Suppressor macrophage treated with lipopolysaccharide for 1 hour (primary cell): Measurements from ENCODE around the gene PROM2.
"Not testable (repeated sequence)": the region's sequence is repeated elsewhere in the genome, so short reads cannot be mapped to it uniquely, and the experiment has no call there.

Experiments
- DNase-seq, 3 donors: peaks; one replicate each; pipeline ENCODE4 v3.0.0-alpha.2; 2020 to 2022

PROM2 gene, protein sequence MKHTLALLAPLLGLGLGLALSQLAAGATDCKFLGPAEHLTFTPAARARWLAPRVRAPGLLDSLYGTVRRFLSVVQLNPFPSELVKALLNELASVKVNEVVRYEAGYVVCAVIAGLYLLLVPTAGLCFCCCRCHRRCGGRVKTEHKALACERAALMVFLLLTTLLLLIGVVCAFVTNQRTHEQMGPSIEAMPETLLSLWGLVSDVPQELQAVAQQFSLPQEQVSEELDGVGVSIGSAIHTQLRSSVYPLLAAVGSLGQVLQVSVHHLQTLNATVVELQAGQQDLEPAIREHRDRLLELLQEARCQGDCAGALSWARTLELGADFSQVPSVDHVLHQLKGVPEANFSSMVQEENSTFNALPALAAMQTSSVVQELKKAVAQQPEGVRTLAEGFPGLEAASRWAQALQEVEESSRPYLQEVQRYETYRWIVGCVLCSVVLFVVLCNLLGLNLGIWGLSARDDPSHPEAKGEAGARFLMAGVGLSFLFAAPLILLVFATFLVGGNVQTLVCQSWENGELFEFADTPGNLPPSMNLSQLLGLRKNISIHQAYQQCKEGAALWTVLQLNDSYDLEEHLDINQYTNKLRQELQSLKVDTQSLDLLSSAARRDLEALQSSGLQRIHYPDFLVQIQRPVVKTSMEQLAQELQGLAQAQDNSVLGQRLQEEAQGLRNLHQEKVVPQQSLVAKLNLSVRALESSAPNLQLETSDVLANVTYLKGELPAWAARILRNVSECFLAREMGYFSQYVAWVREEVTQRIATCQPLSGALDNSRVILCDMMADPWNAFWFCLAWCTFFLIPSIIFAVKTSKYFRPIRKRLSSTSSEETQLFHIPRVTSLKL

GRCh38 chr2:95274291-95275150 is at the start of gene PROM2:
Gene PROM2, plus strand, starts transcription at chr2:95274449. Its CDS starts 137 bp downstream, at chr2:95274586.
- DNase-seq, result no peak

- no peak for DNase-seq
Measured at GRCh38 chr2:95225658-95226057, 48.6 kb upstream of the PROM2 start.

DNA sequence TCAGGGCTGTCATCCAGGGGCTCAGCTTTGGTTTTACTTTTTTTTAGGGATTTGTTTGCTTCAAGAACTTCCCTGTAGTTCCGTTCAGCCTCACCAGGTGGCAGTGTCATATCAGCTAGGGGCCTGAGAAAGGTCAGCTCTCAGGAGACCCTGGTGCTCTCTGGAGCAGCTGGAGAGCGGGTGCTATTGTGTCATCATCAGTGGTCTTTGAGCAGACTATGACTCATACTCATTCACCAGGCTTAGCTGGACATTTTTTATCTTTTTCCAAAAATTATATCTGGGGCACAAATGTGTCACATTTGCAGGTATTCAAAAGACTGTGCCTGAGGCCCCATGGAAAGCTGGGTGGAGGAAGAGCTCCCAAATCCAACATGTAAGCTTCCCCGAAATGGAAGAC is 42.5 kb upstream of the PROM2 start:
- peak; percentile 74 to 82 (median 79) for DNase-seq

GRCh38 chr2:95232232-95232631 is 42.0 kb upstream of the PROM2 start:
- no peak for DNase-seq

DNA sequence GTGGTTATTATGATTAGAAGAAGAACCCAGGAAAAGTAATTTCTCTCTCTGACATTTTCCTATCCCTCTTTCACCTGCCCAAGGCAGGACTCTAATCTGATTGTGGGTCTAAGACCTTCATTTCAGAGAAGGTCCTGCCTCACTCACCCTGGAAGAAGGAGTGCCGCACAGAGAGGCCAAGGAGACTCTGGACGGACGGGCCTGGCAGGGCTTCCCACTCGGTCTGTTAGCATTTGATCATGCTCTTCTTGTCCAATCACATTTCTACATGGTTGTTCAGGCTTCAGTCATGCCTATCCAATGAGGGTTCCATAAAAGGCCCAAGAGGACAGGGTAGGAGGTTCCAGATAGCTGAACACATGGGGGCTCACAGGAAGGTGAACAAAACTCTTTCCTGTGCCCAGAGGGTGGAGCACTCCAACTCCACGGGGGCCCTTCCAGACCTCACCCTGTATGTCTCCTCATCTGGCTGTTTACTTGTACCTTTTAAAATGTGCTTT is 39.9 kb upstream of the PROM2 start:
- no peak for DNase-seq

DNA sequence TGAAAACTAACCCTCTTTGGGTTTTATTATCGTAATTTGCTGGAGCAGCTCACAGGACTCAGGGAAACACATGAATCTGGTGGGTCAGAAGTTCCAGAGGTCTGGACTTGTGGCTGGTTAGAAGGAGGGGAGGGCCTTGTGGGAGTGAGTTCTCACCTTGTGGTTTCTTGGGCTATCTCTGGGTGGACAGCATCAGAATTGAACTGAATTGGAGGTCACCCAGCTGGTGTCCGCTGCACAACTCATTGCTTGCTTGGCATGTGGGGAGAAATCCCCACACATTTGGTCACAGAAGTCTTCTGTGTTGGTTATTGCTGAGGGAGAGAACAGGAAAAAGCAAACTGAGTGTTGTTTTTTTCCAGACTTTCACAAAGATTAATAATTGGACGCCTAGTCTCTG is 39.4 kb upstream of the PROM2 start:
- DNase-seq, result no peak

- no peak for DNase-seq
Measured at GRCh38 chr2:95238131-95238530, 36.1 kb upstream of the PROM2 start.

- no peak for DNase-seq
Measured at GRCh38 chr2:95240091-95240490, 34.2 kb upstream of the PROM2 start.

DNA sequence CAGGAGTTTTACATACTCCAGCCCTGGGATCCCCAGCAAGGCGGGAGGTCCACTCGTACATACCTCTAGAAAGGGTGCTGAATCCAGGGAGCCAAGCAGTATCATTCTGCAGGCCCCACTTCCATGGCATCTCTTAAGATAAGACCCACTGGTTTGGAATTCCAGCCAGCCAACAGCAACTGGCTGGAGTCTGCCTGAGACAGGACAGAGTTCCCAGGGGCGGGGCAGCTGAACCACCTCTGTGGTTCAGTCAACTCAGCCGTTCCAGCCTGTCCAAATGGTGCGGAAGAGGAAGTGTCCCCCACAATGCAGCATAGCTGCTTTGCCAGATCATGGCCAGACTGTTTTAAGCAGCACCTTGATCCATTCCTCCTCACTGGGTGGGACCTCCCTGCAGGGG is 33.7 kb upstream of the PROM2 start:
- no peak for DNase-seq

GRCh38 chr2:95242084-95242483 is 32.2 kb upstream of the PROM2 start:
- not testable (repeated sequence) for DNase-seq

- DNase-seq, result no peak
Measured at GRCh38 chr2:95258271-95258670, 16.0 kb upstream of the PROM2 start.

GRCh38 chr2:95260028-95261023 is 13.9 kb upstream of the PROM2 start:
- peak; percentile 79 to 84 (median 83) for DNase-seq

DNA sequence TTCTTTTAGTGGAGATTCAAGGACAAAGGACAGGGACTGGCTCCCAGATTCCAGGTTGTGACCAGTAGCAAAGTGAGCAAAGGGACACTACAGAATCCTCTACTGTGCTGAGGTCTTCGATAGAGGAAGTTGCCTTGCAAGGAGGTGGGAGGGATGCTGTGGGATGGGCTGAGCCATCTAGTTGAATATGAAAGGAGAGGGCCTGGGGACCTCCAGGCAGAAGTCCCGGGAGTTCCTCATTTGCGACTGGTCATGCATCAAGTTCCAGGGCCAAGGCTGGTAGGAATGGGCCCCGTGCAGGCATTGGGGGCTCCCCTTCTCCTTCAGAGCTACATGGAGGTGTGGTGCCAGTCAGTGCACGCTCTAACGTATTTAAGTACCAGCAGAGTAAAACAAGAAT is 12.6 kb upstream of the PROM2 start:
- peak; percentile 83 to 87 (median 84) for DNase-seq

DNA sequence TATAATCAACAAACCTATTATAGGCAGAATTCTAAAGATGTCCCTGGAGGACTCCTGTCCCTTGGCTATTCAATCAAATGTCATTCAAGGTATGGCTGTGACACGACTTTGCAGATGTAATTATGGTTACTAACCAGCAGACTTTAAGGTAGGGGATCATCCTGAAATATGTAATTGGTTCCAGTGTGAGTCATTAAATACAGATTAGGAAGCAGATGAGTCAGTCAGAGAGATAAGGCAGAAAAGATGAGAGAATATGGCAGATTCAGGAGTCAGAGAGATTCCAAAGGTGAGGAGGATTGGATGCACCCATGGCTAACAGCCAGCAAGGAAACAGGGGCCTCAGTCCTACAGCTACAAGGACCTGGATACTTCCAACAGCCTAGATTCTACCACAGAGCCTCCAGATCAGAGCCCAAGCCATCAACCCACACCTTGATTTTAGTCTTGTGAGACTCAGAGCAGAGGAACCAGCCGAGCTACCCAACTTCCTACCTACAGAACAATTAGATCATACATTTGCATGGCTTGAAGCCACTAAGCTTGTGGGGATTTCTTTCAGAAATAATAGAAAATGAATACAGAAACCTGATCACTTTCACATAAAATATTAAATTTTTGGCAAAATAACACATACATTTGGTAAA is 11.2 kb upstream of the PROM2 start:
- peak in 2 of 3 donors; percentile 11 to 25 for DNase-seq

DNA sequence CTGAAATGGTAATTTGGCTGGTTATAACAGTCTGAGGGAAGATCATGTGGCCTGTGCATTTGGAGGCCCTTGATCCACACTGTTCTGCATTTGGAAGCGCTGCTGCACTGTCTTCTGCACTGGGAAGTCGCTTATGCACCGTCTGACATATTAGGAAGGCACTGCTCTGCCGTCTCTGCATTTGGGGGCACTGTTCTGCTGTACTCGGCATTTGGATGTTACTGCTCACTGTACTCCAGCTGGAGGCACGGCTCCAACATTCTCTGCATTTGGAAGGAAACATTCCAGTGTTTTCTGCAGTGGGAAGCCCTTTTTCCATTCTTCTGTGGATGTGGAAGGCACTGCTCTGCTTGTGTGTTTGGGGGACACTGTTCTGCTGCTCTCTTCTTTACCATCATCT is 9.6 kb upstream of the PROM2 start:
- DNase-seq, result no peak

GRCh38 chr2:95265182-95265581 is 9.1 kb upstream of the PROM2 start:
- no peak for DNase-seq

- no peak for DNase-seq
Measured at GRCh38 chr2:95266781-95267430, 7.3 kb upstream of the PROM2 start.

DNA sequence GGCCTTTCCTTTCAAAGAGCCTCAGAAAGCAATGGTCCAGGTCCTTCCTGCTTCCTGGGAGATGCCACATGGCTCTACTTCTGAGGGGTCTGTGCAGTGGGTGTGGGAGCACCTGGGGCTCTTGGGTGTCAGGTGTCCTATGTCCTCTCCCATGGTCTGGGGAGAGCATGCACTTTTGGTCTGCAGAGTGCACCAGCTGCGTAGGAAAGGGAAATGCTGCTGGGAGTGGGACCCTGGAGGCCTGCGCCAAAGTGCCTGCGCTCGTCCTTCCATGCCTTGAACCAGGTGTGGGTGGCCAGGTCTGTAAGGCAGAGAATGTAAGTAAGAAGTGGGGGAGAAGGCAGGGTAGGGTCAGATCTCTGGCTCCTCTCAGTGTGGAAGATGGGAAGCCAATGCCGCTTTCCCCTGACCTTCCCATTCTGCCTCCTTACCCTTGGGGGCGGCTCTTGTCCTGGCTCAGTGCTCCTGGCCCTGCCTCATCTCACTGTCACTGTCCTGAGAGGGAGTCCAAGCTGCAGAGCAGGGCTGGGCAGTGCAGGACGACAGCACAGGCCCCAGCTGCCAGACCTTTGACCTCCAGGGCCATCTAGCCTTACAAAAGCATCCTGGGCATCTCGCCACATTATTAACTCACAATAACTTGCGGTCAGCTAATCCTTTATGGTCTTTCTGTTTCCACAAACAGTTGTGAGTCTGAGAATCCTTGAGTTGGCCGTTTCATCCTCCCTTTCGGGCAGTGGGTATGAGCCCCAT is 6.6 kb upstream of the PROM2 start:
- no peak for DNase-seq

- DNase-seq, result no peak
Measured at GRCh38 chr2:95268211-95269035, 5.8 kb upstream of the PROM2 start.
